HG02885 (cell line): Measurements from ENCODE around the gene BPIFB6.

Source experiments
- ATAC-seq: cut with Tn5 transposase; IDR thresholded peaks from one replicate; pipeline ENCODE4 v1.9.1; 2021; ENCODE audit warnings: mild to moderate bottlenecking; ENCODE audit not compliant: unreplicated experiment, poor library complexity

BPIFB6 gene

DNA sequence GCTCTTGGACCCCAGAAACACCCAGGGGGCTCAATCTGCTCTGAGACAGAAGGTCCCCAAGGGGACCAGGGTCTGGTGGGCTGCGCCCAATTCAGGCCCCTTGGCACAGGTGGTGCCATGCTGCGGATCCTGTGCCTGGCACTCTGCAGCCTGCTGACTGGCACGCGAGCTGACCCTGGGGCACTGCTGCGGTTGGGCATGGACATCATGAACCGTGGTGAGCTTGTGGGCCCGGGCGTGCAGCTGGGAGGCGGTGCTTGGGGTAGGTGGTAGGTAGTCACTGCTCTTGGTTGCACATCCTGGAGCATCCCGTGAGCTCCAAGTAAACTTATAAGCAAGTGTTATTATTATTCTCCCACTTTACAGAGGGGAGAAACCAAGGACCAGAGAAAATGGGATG lies at the start of gene BPIFB6:
TSS of gene BPIFB6 (plus strand) at position 118 of the 400 bp plus-strand sequence. CDS start at position 118, 0 bp downstream.
- ATAC-seq, result no peak

DNA sequence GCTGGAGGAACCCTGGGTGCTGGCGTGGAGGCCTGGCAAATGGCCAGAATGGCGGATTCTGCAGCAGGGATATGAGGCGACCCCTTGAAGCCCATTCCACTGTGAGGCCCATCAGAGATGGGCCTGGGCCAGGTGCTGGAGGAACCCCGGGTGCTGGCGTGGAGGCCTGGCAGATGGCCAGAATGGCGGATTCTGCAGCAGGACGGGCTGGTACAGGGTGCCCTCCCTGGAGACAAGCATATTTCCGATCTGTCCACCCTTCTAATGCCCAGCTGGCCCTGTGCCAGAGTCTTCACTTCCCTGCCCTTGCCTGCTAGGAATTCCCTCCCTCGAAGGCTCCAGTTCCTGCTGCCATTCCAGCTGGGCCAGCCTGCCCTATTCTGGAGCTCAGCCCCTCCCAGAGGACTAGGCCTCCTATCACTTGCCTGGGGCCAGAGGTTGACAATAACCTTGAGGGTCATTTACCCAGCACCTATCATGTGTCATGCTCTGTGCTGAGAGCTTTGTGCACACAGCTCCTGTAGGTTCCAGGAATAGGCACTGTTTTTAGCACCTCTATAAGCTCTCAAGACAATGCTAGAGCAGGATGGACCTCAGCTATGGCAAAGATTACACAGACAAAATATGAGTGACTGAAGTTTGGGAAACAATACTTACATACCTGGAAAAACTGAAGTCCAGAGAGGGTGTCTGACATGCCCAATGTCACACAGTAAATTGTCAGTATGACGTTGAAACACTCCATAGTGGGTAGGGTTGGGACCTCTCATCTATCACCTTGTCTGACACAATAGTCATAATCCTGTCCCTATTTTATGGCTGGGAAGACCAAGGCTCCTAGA lies 48.6 kb upstream of the BPIFB6 start:
- ATAC-seq, result no peak

DNA sequence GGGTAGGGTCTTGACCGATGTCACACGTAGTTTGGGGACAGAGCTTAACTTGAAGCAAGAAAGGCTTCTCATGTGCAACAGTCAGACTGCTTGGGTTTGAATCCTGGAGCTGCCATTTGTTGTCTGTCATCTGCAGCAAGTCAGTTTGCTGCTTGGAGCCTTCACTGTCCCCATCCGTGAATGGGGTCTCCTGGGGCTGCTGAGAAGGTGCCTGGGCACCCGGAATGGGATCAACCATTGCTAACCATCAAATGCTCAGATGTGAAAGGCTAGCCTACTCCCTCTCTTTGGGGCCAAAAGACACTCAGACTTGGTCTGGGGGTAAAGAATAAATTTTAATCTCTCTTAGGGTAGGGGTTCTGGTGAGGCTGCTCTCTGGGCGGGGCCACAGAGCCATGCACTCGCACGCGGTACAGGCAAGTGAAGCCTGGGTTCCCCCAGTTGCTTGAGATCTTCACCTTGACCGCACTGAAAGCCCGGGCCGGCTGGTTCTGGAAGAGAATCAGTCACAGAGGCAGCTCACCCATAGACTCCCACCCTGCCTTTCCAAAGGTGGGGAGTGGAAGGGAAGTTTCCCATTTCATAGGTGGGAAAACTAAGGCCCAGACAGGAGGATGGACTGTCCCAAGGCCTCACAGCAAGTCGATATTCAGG lies 47.9 kb upstream of the BPIFB6 start:
- ATAC-seq, result no peak

DNA sequence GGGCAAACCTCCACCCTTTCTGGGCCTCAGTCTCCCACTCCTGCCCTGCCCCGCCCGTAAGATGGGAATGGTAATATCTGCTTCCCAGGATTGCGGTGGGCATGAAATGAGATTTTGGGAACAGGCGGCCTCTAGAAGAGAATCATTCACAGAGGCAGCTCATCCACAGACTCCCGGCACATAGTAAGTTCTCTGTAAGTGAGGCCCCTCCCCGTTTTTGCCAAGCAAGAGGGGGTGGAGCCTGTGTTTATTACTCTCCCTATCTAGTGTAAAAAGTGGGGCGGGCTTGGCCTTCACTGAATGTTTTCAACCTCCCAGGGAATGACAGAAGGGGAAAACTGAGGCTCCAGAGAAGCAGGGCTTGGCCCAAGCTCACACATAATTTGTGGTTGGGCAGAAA lies 47.3 kb upstream of the BPIFB6 start:
- ATAC-seq, result no peak

- no peak for ATAC-seq
Observed at GRCh38 chr20:32984631-32985354, 46.7 kb upstream of the BPIFB6 start.

DNA sequence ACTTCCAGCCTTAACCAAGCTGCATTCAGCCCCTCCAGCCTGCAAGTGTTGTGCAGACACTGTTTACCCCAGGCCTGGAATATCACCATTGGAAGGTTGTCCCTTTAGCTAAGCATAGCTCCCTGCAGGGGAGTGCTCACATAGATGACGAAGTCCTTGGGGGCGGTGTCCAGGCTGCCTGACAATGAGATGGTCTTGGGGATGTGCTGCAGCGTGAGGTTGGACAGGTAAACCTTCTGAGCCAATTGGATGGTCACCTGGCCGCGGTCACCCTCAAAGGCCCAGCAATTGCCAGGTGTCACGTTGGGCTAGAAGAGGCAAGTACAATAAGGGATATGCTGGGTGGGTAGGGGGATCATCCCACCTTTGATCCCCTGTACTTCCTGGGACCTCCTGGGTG lies 45.9 kb upstream of the BPIFB6 start:
- ATAC-seq, result no peak

DNA sequence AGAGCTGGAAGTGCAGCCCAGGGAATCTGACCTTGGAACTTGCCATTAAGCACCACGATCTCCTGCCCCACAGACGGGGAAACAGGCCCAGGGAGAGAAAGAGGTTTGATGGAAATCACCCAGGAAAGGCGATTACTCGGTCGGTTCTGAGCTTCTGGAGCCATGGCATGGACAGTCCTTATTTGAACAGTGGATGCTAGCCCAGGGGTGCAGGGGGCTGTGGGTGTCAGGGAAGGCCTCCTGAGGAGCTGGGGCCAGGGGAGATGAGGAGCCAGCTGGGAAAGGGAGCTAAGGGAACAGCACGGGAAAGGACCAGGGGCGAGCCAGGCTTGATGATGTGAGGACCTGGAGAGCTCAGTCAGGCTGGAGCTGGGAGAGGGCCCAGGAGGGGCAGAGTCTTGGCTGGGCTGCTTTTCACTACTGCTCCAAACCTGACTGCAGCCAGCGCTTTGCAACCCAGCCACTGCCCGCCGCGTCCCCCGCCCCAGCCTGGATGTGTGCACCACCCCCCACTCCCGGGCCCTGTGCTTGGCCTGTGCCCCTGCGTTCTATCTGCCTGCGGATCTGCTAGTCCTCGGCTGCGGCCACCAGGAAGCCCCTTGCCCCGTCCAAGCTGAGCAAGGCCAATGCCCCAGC lies 45.0 kb upstream of the BPIFB6 start:
- no peak for ATAC-seq

DNA sequence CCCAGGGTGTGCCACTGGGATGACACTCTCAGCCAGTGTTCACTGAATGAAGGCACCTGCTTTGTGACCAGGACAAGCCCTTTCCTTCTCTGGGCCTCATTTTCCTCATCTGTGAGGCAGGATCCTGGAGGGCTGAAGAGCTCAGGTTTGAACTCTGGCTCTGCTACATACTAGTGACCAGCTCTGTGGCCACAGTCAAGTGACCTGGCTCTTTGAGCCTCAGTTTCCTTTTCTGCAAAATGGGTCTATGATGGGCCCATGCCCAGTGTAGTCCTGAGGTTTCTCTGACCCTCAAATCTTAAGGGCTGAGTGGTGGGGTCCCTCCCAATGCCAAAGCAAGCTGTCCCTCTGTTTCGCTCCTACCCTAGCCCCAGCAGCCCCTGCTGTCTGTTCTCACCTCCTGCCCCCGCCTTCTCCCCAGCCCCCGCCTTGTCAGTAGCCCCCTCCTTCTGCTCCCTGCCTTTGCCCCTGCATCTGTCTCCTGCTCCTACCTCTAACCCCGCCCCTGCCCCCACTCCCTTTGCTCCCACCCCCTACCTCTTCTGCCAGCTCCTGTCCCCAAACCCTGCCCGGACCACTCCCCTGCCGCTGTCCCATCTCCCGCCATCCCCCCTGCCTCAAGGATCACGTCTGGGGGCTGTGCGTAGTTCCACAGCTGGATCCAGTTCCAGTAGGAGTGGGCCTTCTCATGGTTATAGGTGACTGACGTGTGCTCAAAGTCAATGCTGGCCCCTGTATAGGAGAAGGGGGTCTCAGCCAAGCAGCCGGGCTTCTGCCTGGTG lies 44.2 kb upstream of the BPIFB6 start:
- ATAC-seq, result no peak

GRCh38 chr20:32988008-32988407 lies 43.4 kb upstream of the BPIFB6 start:
- no peak for ATAC-seq

DNA sequence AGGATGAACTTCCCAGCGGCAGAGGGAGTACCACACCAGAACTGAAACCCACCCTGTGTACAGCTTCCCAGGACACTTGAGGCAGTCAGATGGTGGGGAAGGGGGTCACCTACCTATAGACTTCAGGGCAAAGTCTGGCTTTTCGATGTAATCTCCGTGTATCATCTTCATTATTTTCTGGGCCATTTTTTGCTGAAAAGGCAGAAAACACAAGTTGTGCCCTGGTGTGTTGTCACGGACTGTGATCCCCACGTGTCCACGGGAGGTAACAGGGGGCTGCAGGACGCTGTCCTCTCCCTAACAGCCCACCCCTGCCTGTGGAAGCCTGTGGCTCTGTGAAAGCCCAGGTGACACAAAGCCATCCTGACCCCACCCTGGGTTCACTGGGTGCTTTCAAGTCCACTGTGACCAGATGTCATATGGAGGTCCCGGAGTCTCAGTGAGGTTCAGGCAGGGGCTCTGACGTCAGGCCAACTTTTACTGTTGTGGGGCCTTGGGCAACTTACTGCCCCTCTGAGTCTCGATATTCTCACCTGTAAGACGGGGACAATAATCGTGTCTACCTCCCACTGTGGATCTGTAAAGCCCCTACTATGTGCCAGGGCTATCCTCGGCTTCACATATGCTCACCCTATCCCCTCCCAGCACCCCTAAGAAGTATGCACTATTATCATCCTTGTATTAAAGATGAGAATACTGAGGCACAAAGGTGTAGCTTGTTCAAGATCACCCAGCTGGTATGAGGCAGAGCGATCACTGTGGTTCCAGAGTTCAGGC lies 41.8 kb upstream of the BPIFB6 start:
- ATAC-seq, result no peak

DNA sequence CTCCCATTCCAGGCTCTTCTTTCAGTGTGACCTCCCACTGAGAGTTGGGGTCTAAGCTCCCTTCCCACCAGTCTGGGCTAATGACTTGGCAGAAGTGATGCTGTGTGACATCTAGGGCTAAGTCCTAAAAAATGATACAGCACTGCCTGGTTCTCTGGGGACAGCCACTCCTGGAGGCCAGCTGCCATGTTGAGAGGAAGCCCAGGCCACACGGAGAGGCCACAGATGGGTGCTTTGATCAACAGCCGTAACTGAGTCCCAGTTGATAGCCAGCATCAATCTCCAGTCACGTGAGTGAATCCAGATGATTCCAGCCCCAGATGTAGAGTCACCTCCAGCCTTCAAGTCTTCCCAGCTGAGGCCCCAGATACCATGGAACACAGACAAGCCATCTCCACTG lies 41.0 kb upstream of the BPIFB6 start:
- ATAC-seq, result no peak

DNA sequence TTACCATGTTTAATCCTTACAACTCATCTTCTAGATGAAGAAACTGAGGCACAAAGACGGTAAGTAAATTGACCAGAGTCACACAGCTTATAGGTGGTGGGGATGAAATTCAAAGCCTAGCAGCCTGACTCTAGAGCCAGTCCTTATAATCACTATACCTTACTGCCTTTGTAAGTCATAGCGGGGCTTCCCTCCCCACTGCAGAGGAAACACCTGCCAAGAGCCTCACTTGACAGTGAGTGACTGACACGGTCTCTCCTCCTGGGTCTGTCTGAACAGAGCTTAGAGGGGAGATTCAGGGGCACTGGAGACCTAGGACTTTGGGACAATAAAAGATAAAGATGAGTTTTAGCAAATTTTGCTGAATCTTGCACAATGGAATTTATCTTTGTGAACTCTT lies 40.1 kb upstream of the BPIFB6 start:
- ATAC-seq, result no peak

DNA sequence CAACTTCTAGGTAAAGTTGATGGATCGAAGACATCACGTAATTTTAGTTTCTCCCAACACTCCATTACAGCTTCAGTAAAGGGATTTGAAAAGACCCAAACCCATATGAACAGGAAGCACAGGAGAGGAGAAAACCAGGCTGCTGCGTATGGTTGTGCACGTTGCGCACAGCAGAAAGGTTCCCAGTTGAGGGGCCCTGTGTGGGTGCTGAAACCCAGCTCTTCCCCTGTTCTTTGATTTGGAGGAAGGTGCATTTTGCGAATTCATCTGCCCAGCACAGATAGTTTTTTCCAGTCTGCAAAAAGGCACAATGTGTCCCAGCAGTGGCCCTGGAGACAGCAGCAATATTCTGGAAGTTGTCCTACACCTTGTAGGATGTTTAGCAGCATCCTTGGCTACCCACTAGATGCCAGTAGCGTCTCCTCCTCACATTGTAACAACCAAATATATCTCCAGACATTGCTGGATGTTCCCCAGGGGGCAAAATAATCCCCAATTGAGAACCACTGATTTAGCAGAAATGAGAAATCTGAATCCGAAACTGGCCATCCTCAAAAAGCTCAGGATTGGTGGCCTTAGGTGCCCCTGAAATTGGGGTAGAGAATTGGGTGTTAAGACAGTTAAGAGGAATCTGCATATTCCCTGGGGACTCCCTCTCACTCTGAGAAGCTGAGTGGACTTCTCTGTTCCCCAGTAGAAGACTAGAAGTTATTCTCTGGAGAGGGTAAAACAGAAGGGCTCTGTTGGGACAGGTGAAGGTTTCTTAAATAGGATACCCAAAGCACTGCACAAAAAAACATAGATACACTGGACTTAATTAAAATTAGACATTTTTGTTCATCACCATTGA lies 39.4 kb upstream of the BPIFB6 start:
- no peak for ATAC-seq

GRCh38 chr20:32993496-32994050 lies 37.9 kb upstream of the BPIFB6 start:
- no peak for ATAC-seq

- no peak for ATAC-seq
Observed at GRCh38 chr20:32995802-32996201, 35.6 kb upstream of the BPIFB6 start.

DNA sequence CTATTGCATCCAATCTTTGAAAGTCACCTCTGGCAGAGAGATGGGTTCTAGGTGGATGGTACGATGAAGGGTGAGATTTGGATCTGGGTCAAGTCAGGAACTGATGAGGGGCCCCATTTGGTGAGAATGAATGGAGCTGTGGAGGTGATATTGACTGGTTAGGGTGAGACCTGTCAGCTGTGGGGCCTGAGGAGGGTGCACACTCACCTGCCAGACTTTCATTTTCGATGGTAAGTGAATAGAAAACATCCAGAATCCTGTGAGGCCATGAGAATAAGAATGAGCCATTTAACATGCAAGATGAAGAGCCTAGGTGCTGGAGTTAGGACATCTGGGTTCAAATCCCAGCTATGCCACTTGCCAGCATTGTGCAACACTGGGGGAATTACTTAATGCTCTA lies 34.0 kb upstream of the BPIFB6 start:
- ATAC-seq, result no peak

DNA sequence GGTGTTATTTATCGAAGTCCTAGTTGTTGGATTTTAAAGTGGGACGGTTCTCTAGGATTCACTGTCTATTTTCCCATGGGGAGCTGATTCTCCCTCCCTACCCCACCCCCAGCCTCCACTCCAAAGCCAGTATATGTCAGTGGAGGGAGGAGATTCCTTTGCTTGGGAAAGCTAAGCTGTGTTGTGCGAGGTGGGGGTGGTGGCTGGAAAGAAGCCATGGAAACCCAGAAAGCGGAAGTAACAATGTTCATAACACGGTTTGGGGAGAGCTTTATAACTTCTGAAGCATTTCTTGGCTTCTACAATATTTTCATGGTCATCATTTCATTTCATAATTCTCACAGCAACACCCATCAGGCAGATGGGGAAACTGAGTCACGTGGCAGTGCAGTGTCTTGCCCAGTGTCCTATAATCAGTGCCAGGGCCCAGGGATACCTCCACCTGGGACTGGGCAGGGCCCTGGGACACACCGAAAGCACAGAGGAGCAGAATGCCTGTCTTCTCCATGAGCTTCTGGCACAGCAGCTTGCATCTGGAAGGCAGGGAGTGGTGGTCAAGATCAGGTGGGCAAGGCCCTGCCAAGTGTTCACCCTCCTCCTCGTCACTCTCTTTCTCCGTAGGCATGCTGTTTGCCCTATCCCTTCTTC lies 31.7 kb upstream of the BPIFB6 start:
- ATAC-seq, result no peak
